ENCODE results near the gene FAM50A. TPM values are rescaled to one million over a fixed set of nuclear protein-coding genes. Genes with fewer than 3 reads are reported as not detected.

FAM50A gene
- total RNA-seq, 2 donors from 2014 or later, result 58.1 to 58.6 TPM

DNA sequence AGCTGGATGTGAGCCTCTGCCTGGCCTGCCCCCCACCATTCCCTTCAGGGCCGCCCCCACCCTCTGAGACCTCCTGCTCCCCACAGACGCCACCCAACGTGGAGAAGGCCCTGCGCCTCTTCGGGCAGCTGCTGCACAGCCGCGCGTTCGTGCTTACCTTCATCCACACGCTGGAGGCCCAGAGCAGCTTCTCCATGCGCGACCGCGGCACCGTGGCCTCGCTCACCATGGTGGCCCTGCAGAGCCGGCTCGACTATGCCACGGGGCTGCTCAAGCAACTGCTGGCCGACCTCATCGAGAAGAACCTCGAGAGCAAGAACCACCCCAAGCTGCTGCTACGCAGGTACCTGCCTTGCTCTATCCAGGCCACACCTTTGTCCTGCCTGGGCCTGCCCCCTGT, 24.3 kb downstream of the FAM50A start:
- ATAC-seq (no peak), DNase-seq (no peak)
- Mint-ChIP-seq H3K27ac (no peak overlapping the region), H3K4me3 (no peak overlapping the region), H3K4me1 (no peaks in the 10 kb centered on the region), H3K36me3 (ENCODE audit: low read depth) (no peaks in the 10 kb centered on the region), H3K27me3 (no peaks in the 10 kb centered on the region)
- H3K9me3 ChIP-seq (ENCODE audit: control insufficient read depth, low read length, poor library complexity, severe bottlenecking), result no peaks in the 10 kb centered on the region

DNA sequence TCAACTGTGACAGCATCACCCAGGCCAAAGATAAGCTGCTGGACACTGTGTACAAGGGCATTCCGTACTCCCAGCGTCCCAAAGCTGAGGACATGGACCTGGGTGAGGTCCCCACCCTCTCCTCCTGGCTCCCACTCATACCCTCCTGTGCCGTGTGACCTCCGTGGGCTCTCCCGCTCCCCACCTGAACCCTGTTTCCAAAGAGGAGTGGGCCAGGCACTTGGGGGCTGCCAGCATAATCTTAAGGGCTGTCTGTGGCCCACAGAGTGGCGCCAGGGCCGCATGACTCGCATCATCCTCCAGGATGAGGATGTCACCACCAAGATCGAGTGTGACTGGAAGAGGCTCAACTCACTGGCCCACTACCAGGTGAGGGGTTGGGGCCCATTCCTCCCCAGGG, 25.2 kb downstream of the FAM50A start:
- H3K4me3 Mint-ChIP-seq, result no peak overlapping the region
- no peaks in the 10 kb centered on the region for H3K4me1 Mint-ChIP-seq
- ATAC-seq (no peak), DNase-seq (no peak)
- no peaks in the 10 kb centered on the region for H3K9me3 ChIP-seq (ENCODE audit: control insufficient read depth, low read length, poor library complexity, severe bottlenecking)
- no peaks in the 10 kb centered on the region for H3K36me3 Mint-ChIP-seq (ENCODE audit: low read depth)
- H3K27me3 Mint-ChIP-seq, result no peaks in the 10 kb centered on the region
- no peak overlapping the region for H3K27ac Mint-ChIP-seq

DNA sequence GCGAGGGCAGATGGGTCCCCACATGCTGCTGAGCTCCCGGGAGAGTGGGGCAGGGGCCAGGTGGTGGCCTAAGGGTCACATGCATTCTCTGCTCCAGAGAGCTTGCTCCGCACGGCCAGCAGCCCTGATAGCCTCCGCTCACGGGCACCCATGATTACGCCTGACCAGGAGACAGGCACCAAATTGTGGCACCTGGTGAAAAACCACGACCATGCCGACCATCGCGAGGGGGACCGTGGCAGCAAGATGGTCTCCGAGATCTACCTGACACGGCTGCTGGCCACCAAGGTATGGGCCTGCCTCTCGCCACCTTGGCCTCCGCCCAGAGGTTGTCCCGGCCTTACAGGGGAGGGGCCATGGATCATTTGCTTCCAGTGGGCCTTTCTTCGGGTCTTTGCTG, 25.9 kb downstream of the FAM50A start:
- no peaks in the 10 kb centered on the region for H3K9me3 ChIP-seq (ENCODE audit: control insufficient read depth, low read length, poor library complexity, severe bottlenecking)
- no peaks in the 10 kb centered on the region for H3K36me3 Mint-ChIP-seq (ENCODE audit: low read depth)
- H3K4me3 Mint-ChIP-seq, result no peak overlapping the region
- ATAC-seq (no peak), DNase-seq (no peak)
- H3K27ac Mint-ChIP-seq, result no peak overlapping the region
- H3K4me1 Mint-ChIP-seq, result no peaks in the 10 kb centered on the region
- no peaks in the 10 kb centered on the region for H3K27me3 Mint-ChIP-seq

DNA sequence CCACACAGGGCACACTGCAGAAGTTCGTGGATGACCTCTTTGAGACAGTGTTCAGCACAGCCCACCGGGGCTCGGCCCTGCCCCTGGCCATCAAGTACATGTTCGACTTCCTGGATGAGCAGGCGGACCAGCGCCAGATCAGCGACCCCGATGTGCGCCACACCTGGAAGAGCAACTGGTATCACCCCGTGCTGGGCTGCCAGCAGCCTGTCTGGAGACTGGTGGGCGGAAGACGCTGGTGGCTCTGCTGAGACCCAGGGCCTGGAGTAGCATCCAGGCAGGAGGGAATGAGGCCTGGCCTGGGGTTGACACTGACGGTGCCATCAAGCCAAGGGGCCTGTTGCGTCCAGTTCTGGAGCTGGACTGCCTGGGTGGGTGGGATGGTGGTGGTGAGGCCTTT, 26.5 kb downstream of the FAM50A start:
- Mint-ChIP-seq H3K4me3 (no peak overlapping the region), H3K4me1 (no peaks in the 10 kb centered on the region), H3K36me3 (ENCODE audit: low read depth) (no peaks in the 10 kb centered on the region), H3K27me3 (no peaks in the 10 kb centered on the region), H3K27ac (no peak overlapping the region)
- no peak for ATAC-seq
- H3K9me3 ChIP-seq (ENCODE audit: control insufficient read depth, low read length, poor library complexity, severe bottlenecking), result no peaks in the 10 kb centered on the region
- DNase-seq, result no peak

- no peaks in the 10 kb centered on the region for H3K4me1 Mint-ChIP-seq
- no peak overlapping the region for H3K27ac Mint-ChIP-seq
- no peak overlapping the region for H3K4me3 Mint-ChIP-seq
- ATAC-seq (no peak), DNase-seq (no peak)
- no peaks in the 10 kb centered on the region for H3K27me3 Mint-ChIP-seq
- H3K36me3 Mint-ChIP-seq (ENCODE audit: low read depth), result no peaks in the 10 kb centered on the region
- no peaks in the 10 kb centered on the region for H3K9me3 ChIP-seq (ENCODE audit: control insufficient read depth, low read length, poor library complexity, severe bottlenecking)
Observed at GRCh38 chrX:154470914-154471568, 27.1 kb downstream of the FAM50A start.

- Mint-ChIP-seq H3K4me3 (no peak overlapping the region), H3K36me3 (ENCODE audit: low read depth) (no peaks in the 10 kb centered on the region), H3K4me1 (no peaks in the 10 kb centered on the region), H3K27me3 (no peaks in the 10 kb centered on the region), H3K27ac (no peak overlapping the region)
- no peak for ATAC-seq
- no peaks in the 10 kb centered on the region for H3K9me3 ChIP-seq (ENCODE audit: control insufficient read depth, low read length, poor library complexity, severe bottlenecking)
- no peak for DNase-seq
Observed at GRCh38 chrX:154471839-154472684, 28.1 kb downstream of the FAM50A start.

DNA sequence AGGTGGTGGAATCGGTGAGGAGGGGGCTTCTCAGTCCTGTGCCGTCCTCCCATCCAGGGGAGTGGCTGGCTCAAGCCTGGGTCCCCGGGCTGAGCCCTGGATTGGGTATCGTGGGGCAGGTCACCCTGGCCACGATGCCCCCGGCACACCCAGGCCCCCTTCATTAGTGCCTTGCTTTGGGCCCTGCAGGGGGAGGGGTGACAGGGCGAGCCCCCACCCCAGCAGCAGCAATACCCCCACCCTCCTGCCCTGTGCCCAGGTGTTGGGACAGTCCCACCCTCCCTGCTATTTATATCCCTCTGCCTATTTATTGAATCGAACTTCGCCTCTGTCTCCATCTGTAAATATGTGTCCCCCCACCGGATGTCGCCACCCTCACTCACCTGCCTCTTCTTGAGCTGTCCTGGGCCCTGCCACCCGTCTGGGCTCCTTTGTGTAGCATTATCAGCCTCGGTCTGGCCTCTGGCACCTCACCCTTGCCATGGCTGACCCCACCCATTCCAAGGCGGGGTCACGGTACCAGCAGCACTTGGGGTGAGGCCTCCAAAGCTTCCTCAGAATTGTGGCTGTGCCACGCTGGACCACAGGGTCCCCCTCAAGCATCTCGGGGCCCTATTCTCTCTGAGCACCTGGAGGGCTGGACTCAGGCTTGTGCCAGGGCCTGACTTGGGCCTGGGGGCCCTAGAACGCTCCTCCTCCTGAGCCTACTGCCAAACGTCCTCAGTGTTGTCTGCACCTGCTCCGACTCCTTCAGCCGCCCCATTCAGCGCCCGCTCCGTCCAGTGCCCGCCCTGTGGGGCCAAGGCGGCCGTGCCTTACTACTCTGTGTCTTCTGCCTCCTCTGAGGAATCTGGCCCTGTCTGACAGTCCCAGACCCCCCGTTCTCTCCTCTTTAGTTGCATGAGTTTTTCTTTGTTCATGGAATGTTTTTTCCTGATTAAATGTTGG, 29.0 kb downstream of the FAM50A start:
- no peaks in the 10 kb centered on the region for H3K9me3 ChIP-seq (ENCODE audit: control insufficient read depth, low read length, poor library complexity, severe bottlenecking)
- no peaks in the 10 kb centered on the region for H3K4me1 Mint-ChIP-seq
- ATAC-seq (no peak), DNase-seq (no peak)
- H3K27me3 Mint-ChIP-seq, result no peaks in the 10 kb centered on the region
- H3K4me3 Mint-ChIP-seq, result no peak overlapping the region
- no peak overlapping the region for H3K27ac Mint-ChIP-seq
- no peaks in the 10 kb centered on the region for H3K36me3 Mint-ChIP-seq (ENCODE audit: low read depth)

GRCh38 chrX:154473683-154474082, 29.7 kb downstream of the FAM50A start:
- ATAC-seq, result no peak
- no peaks in the 10 kb centered on the region for H3K36me3 Mint-ChIP-seq (ENCODE audit: low read depth)

DNA sequence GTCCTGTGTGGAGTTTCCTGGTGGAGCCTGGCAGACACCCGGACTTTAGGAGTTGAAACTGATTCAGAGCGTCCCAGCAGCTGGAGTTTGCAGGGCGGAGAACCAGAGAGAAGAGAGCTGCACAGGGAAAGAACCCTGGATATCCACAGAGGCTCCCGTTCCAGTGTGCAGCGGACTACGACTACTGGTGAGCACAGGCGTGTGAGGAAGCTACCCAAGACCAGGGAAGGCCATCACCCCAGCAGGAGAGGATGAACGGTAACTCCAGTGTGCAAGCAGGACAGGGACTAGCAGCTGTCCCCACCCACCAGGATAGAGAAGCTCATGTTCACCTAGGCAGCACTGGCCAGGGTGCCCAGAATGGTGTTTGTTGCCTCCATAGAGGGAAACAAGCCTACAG, 32.9 kb downstream of the FAM50A start:
- no peaks in the 10 kb centered on the region for H3K9me3 ChIP-seq (ENCODE audit: control insufficient read depth, low read length, poor library complexity, severe bottlenecking)
- Mint-ChIP-seq H3K36me3 (ENCODE audit: low read depth) (no peaks in the 10 kb centered on the region), H3K27ac (no peak overlapping the region), H3K4me3 (no peak overlapping the region), H3K27me3 (no peaks in the 10 kb centered on the region), H3K4me1 (peaks cover 4% of the 10 kb centered on the region)
- ATAC-seq (no peak), DNase-seq (no peak)

More at GRCh38 chrX:154473683-154474082, 29.7 kb downstream of the FAM50A start:
- Mint-ChIP-seq H3K4me3 (no peak overlapping the region), H3K27me3 (no peaks in the 10 kb centered on the region), H3K4me1 (no peaks in the 10 kb centered on the region), H3K27ac (no peak overlapping the region)
- DNase-seq, result no peak
- H3K9me3 ChIP-seq (ENCODE audit: control insufficient read depth, low read length, poor library complexity, severe bottlenecking), result no peaks in the 10 kb centered on the region

DNA sequence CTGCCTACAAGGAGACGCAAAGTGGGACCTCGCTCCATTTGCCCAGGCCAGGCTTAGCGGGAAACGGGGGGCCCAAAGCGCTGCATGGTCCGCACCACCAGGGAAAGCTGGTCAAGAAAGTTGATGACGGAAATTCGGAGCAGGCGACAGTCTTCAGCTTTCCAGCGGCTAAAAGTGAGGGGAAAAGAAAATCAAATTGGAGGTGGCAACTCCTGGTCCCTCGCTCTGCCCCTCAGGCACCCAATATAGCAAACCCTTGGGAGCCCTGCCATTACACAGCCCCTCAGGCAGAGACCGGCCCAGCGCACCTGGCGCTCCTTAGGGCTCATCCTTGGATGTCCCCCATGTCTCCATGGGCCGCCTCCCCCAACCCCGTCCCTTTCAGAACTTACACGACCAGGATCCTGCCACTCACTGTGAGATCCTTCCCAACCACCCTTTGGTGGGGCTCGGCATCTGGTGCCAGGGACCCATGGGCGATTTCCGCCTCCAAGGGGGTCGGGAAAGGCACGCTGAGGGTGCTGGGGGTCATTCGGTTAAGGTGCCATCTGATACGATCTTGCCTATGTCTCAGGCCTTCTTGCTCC, 34.0 kb downstream of the FAM50A start:
- no peak for DNase-seq
- peak overlapping the region; percentile 81 for H3K4me3 Mint-ChIP-seq
- H3K36me3 Mint-ChIP-seq (ENCODE audit: low read depth), result no peaks in the 10 kb centered on the region
- no peaks in the 10 kb centered on the region for H3K27me3 Mint-ChIP-seq
- ATAC-seq, result no peak
- H3K9me3 ChIP-seq (ENCODE audit: control insufficient read depth, low read length, poor library complexity, severe bottlenecking), result no peaks in the 10 kb centered on the region
- peaks cover 4% of the 10 kb centered on the region for H3K4me1 Mint-ChIP-seq
- peak overlapping the region; percentile 19 for H3K27ac Mint-ChIP-seq

DNA sequence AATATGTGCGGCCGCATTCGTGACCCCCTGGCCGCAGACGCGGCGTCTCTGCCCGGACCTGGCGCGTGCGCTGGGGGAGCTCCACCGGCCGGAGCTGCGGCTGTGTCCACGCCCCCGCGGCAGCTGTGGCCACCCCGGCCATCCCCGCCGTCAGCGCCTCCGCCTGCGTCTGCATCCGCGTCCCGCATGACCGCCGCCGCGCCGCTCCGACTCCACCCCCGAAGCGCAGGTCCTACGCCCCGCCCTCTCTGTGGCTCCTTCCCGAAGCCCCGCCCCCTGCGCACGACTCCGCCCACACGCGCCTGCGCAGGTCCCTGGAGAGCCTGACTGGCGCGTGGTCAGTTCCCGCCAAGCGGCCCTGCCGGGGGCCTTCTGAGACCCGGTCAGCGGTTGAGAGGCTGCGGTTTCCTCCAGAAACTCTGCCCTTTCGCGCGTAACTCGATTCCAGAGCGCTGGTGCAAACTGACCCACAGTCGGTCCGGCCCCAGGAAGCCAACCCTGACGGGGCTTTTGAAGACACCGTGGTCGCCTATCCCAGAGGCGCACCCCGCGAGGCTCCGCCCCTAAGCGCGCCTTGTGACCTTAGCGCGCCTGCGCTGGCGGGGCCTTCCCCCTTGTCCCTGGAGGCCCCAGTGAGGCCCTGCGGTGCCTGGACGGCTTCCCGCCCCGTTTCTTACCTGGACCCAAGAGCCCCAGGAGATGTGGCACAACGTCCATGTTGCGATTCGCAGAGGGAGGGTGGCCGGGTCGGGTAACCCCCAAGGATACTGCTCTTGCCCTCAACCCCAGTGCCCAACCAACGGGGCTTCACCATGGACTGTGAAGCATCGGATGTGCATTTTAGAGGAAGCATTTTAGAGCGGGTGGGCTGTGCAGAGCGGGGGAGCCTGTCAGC, 35.0 kb downstream of the FAM50A start, which contains the start of gene LAGE3:
Gene LAGE3, minus strand, starts transcription at position 554 of the 895 bp plus-strand sequence. Its CDS starts 366 bp downstream, at position 188.
- ATAC-seq (peak; percentile 90), DNase-seq (peak; percentile 88 to 91 (median 88))
- Mint-ChIP-seq H3K4me3 (peak within 1 kb of the TSS; percentile 81), H3K27me3 (no peaks in the 10 kb centered on the region), H3K4me1 (peaks cover 6% of the 10 kb centered on the region), H3K27ac (peak within 1 kb of the TSS; percentile 88), H3K36me3 (ENCODE audit: low read depth) (no peaks in the 10 kb centered on the region)
- H3K9me3 ChIP-seq (ENCODE audit: control insufficient read depth, low read length, poor library complexity, severe bottlenecking), result no peaks in the 10 kb centered on the region

- H3K9me3 ChIP-seq (ENCODE audit: control insufficient read depth, low read length, poor library complexity, severe bottlenecking), result no peaks in the 10 kb centered on the region
- ATAC-seq, result no peak
- H3K27ac Mint-ChIP-seq, result no peak overlapping the region
- DNase-seq, result no peak
- no peaks in the 10 kb centered on the region for H3K27me3 Mint-ChIP-seq
- no peak overlapping the region for H3K4me3 Mint-ChIP-seq
- H3K36me3 Mint-ChIP-seq (ENCODE audit: low read depth), result no peaks in the 10 kb centered on the region
- H3K4me1 Mint-ChIP-seq, result peaks cover 9% of the 10 kb centered on the region
Observed at GRCh38 chrX:154481195-154481594, 37.3 kb downstream of the FAM50A start.
